ENCODE data around the gene RHD. TPM values are rescaled to one million over a fixed set of nuclear protein-coding genes. Genes with fewer than 3 reads are reported as not detected.
"Not testable (repeated sequence)": the region's sequence is repeated elsewhere in the genome, so short reads cannot be mapped to it uniquely, and the experiment has no call there.

Gene RHD
- total and polyA plus RNA-seq, 10 donors, result 0.03 to 3.9 (median 1.6) TPM; not detected in 3

DNA sequence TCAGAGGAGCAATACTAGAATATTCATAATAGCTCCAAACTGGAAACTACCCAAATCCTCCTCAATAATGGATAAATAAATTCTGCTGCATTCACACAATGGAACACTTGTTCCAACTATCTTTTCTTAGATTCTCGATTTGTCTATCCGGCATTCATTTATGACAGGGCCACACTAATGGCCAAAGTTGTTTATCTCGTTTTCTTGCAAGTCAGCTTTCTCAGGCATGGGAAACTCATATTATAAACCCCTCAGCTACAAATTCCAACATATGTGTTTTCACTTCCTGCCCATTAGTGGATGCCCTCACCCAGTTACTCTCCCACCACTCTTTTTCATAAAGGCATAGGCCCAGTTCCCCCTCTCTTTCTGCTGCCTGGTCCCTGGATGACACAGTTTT, 106.1 kb downstream of the RHD start:
- peaks cover 0 to 14% (median 0%) of the 10 kb centered on the region in 6 donors for H3K36me3 ChIP-seq
- H3K9me3 ChIP-seq; H3K27me3 ChIP-seq (replicated peaks in 1 of 7); H3K4me1 ChIP-seq; intact Hi-C loops (cut with DNase I; ENCODE audit: low total_unique reads); H3K4me3 ChIP-seq; DNase-seq; H3K27ac ChIP-seq: not testable (repeated sequence)
- WGBS, 5 donors, result 88 to 95% (median 92%) methylated on average over 3 of the region's 3 CpGs

Other genes starting within 250 kb of the RHD start
- gene SYF2, start 40.0 kb upstream of the RHD start, total RNA-seq, result 10 to 100 TPM; 38.1 to 69.3 (median 47.0) TPM
- 10 to 100 TPM; 80.5 to 98.3 (median 93.2) TPM for gene SYF2, start 40.0 kb upstream of the RHD start, polyA plus RNA-seq
- gene RSRP1, start 25.1 kb upstream of the RHD start, total RNA-seq, result 100 to 1,000 TPM; 159 to 394 (median 208) TPM
- gene RSRP1, start 25.1 kb upstream of the RHD start, polyA plus RNA-seq, result 100 to 1,000 TPM; 180 to 249 (median 247) TPM
- 100 to 1,000 TPM in 1 of 7 donors, 10 to 100 TPM in 6; 74.2 to 108 (median 85.1) TPM for gene TMEM50A, start 65.8 kb downstream of the RHD start, total RNA-seq
- 10 to 100 TPM; 44.1 to 75.8 (median 47.1) TPM for gene TMEM50A, start 65.8 kb downstream of the RHD start, polyA plus RNA-seq
- 1 to 10 TPM in 1 of 7 donors, under 1 TPM in 5, not detected in 1; 0.41 to 7.1 (median 0.60) TPM for gene RHCE, start 148.3 kb downstream of the RHD start, total RNA-seq
- gene RHCE, start 148.3 kb downstream of the RHD start, polyA plus RNA-seq, result under 1 TPM in 2 of 3 donors, not detected in 1; 0.13 to 0.21 TPM
- 10 to 100 TPM; 14.3 to 21.0 (median 19.2) TPM for gene MACO1, start 158.4 kb downstream of the RHD start, total RNA-seq
- 1 to 10 TPM; 6.9 to 9.7 (median 7.4) TPM for gene MACO1, start 158.4 kb downstream of the RHD start, polyA plus RNA-seq

Measured in spleen (tissue), 11 donors.